ENCODE data around the gene DCUN1D2.
"Not testable (repeated sequence)": the region's sequence is repeated elsewhere in the genome, so short reads cannot be mapped to it uniquely, and the experiment has no call there.

The DCUN1D2 gene

DNA sequence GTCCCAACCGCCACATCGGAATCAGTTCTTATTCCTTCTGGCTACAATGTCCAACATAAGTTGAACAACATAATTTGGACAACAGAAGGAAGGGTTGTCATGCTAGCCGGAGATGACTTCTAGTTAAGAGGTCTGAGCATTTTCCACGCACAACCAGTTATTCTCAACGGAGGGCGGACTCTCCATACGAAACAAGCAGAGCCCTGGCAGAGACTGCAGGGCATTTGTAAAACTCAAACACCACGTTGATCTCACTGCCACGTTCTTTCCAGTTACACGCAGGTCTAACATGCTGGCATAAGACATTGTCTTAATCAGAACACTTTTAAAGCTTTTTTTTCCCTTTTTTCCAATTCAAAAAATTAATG, 38.3 kb upstream of the DCUN1D2 start:
- Mint-ChIP-seq H3K9me3 (no peaks in the 10 kb centered on the region), H3K4me3 (no peak overlapping the region), H3K27me3 (no peaks in the 10 kb centered on the region), H3K27ac (no peak overlapping the region), H3K4me1 (peaks cover 8% of the 10 kb centered on the region), H3K36me3 (peaks cover 36% of the 10 kb centered on the region)
- DNase-seq (ENCODE audit: low spot score in 2 of 2) (no peak), ATAC-seq (ENCODE audit: low read depth) (no peak)

DNA sequence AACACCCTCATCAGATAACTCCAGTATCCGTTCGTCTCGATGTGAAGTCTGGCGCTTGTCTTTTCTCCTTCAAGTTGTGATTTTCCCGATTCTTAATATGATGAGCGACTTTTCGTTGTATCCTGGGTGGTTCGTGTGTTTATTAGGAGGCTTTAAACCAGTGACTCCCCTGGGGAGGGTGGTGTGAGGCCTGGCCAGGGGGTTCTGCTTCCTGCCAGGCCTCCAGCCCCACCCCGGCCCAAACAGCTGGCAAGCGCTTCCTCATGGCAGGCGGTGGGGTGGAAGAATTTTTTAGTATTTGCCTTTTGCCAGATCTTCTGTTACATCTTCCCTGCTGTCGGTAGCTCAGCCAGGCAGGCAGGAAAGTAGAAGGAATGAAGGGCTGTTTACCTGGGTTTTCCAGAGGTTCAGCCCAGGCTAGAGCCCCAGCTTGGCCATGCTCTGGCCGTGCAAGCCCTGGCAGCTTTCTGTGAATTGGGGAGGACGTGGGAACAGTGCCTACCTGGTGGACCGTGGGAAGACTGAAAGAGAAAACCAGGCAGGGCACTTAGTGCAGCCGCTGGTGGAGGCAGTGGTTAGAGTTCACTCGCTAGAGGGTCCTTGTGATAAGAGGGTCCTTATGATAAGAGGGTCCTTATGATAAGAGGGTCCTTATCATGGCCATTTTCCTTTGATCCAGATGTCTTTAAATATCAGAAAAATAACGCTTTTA, 37.7 kb upstream of the DCUN1D2 start:
- no peak for DNase-seq (ENCODE audit: low spot score in 2 of 2)
- H3K27ac Mint-ChIP-seq = no peak overlapping the region
- H3K27me3 Mint-ChIP-seq = no peaks in the 10 kb centered on the region
- peaks cover 41% of the 10 kb centered on the region for H3K36me3 Mint-ChIP-seq
- H3K4me3 Mint-ChIP-seq = no peak overlapping the region
- peaks cover 8% of the 10 kb centered on the region for H3K4me1 Mint-ChIP-seq
- H3K9me3 Mint-ChIP-seq = no peaks in the 10 kb centered on the region
- no peak for ATAC-seq (ENCODE audit: low read depth)

DNA sequence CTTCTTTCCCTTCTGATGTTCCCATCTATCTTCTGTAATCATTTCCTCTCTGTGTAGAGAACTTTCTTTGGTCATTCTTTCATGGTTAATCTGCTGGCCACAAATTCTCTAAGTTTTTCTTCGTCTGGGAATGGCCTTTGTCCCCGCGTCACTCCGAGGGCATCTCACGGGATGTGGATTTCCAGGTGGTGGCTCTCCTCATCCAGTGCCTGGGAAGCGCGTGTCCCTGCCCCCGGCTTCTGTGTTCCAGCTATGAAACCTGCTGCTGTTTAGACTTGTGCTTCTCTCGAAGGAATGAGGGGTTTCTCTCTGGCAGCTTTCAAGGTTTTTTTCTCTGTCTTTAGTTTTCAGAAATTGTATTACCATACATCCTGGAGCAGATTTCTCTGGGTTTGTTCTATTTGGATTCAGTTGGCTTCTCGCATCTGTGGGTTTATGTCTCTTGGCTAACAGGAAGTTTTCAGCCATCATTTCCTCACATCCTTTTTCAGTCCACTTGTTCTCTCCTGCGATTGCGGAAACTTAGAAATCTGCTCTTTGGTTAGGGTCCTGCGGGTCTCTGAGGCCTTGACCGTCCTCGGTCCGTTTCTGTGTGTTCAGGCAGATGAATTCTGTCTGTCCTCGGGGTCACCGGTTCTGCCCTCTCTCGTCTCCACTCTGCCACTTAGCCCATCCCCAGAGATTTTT, 36.9 kb upstream of the DCUN1D2 start:
- no peaks in the 10 kb centered on the region for H3K9me3 Mint-ChIP-seq
- peaks cover 8% of the 10 kb centered on the region for H3K4me1 Mint-ChIP-seq
- H3K4me3 Mint-ChIP-seq = no peak overlapping the region
- no peak for ATAC-seq (ENCODE audit: low read depth)
- no peak overlapping the region for H3K27ac Mint-ChIP-seq
- H3K36me3 Mint-ChIP-seq = peaks cover 46% of the 10 kb centered on the region
- no peak for DNase-seq (ENCODE audit: low spot score in 2 of 2)
- H3K27me3 Mint-ChIP-seq = no peaks in the 10 kb centered on the region

DNA sequence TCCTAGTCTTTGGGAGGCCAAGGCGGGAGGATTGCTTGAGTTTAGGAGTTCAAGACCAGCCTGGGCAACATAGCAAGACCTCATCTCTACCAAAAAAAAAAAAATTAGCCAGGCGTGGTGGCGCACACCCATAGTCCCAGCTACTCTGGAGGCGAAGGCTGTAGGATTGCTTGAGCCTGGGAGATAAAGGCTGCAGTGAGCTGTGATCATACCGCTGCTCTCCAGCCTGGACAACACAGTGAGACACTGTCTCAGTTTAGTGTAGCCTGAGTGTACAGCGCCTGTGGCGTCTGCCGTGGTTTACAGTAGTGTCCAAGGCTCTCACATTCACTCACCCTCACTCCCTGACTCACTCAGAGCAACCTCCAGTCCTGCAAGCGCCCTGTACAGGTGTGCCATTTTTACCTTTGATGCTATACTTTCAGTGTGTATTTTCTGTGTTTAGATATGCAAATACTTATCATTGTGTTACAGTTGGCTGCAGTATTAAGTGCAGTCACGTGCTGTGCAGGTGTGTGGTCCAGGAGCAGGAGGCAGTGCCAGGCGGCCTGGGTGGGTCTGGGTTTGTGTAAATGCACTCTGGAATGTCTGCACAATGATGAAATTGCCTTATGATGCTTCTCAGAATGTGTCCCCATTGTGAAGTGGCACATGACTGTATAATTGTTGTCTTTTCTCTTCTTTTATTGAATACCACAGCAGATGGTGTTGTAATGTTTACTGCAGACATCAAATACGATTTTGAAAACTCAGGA, 36.1 kb upstream of the DCUN1D2 start:
- Mint-ChIP-seq H3K36me3 (peaks cover 47% of the 10 kb centered on the region), H3K9me3 (no peaks in the 10 kb centered on the region), H3K4me1 (peaks cover 8% of the 10 kb centered on the region), H3K27me3 (no peaks in the 10 kb centered on the region), H3K4me3 (no peak overlapping the region), H3K27ac (no peak overlapping the region)
- DNase-seq (ENCODE audit: low spot score in 2 of 2) (no peak), ATAC-seq (ENCODE audit: low read depth) (no peak)

DNA sequence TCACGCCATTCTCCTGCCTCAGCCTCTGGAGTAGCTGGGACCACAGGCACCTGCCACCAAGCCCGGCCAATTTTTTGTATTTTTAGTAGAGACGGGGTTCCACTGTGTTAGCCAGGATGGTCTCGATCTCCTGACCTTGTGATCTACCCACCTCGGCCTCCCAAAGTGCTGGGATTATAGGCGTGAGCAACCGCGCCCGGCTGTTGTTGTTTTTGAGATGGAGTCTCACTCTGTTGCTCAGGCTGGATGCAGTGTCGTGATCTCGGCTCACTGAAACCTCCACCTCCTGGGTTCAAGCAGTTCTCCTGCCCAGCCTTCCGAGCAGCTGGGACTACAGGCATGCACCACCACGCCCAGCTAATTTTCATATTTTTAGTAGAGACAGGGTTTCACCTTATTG, 31.9 kb upstream of the DCUN1D2 start:
- not testable (repeated sequence) for ATAC-seq (ENCODE audit: low read depth); H3K9me3 Mint-ChIP-seq; H3K27me3 Mint-ChIP-seq; H3K27ac Mint-ChIP-seq; H3K4me1 Mint-ChIP-seq; DNase-seq (ENCODE audit: low spot score in 2 of 2); H3K4me3 Mint-ChIP-seq
- peaks cover 39% of the 10 kb centered on the region for H3K36me3 Mint-ChIP-seq

DNA sequence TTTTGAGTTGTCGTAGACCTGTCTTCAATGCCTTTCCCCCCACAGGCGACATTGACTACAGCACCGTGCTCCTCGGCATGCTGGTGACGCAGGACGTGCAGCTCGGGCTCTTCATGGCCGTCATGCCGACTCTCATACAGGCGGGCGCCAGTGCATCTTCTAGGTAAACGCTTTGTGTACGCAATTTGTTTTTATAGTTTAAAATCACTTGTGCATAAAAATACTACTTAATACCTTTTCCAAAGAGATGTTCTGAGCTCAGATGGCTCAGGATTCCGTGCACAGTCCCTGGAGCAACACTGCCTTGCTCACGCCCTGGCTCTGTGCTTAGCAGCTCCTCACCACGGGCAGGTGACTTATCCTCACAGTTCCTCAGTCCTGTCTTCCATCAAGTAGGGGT, 30.1 kb upstream of the DCUN1D2 start:
- Mint-ChIP-seq H3K4me3 (no peak overlapping the region), H3K9me3 (no peaks in the 10 kb centered on the region), H3K4me1 (no peaks in the 10 kb centered on the region), H3K27ac (no peak overlapping the region), H3K36me3 (peaks cover 35% of the 10 kb centered on the region), H3K27me3 (no peaks in the 10 kb centered on the region)
- DNase-seq (ENCODE audit: low spot score in 2 of 2) (no peak), ATAC-seq (ENCODE audit: low read depth) (no peak)

DNA sequence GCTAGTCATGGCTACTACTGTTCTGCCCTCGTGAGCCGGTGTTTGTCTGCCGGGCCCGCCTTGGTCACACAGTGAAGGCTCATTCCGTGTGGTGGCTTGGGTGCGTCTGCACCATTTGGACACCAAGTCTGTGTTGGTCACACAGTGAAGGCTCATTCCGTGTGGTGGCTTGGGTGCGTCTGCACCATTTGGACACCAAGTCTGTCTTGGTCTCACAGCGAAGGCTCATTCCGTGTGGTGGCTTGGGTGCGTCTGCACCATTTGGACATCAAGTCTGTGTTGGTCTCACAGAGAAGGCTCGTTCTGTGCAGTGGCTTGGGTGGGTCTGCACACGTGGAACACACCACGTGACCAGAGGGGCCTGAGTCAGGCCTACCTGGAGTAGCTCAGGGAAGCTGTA, 29.0 kb upstream of the DCUN1D2 start:
- DNase-seq (ENCODE audit: low spot score in 2 of 2) = no peak
- H3K27ac Mint-ChIP-seq = no peak overlapping the region
- H3K4me1 Mint-ChIP-seq = no peaks in the 10 kb centered on the region
- no peak for ATAC-seq (ENCODE audit: low read depth)
- no peaks in the 10 kb centered on the region for H3K9me3 Mint-ChIP-seq
- H3K36me3 Mint-ChIP-seq = peaks cover 32% of the 10 kb centered on the region
- no peak overlapping the region for H3K4me3 Mint-ChIP-seq
- H3K27me3 Mint-ChIP-seq = no peaks in the 10 kb centered on the region

DNA sequence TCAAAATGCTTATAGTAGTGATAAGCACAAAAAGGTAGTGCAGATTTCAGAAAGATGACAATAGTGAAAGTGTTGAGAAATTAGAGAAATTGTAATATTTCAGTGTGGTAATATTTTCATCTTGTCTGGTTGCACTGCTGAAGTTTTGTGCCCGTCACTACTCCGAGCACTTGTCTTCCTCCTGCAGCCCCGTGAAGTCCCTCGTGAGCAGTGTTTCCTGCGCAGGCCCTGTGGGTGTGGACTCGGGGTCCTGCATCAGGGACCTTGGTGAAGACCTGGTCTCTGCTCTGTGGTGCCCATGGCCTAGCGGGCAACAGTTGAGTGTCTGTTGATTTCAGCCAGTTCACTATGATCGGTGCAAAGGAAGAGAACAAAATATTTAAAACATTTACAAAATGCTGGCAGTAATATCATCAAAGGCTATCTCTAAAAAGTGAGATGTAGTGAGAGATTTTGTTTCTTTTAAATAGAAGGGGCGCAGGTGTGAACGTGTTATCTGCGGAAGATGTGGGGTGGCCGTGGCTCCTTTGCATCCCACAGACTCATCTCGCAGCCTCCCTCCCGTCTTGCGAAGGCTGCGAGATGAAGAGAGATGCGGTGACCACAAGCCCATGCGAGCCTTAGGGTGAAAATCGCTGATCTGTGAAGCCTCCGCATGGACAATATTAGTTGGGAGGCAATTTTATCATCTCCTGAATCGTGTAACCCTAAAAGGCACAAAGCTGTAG, 27.7 kb upstream of the DCUN1D2 start:
- DNase-seq (ENCODE audit: low spot score in 2 of 2) (no peak), ATAC-seq (ENCODE audit: low read depth) (no peak)
- Mint-ChIP-seq H3K27me3 (no peaks in the 10 kb centered on the region), H3K4me3 (no peak overlapping the region), H3K36me3 (peaks cover 23% of the 10 kb centered on the region), H3K9me3 (no peaks in the 10 kb centered on the region), H3K4me1 (no peaks in the 10 kb centered on the region), H3K27ac (no peak overlapping the region)

DNA sequence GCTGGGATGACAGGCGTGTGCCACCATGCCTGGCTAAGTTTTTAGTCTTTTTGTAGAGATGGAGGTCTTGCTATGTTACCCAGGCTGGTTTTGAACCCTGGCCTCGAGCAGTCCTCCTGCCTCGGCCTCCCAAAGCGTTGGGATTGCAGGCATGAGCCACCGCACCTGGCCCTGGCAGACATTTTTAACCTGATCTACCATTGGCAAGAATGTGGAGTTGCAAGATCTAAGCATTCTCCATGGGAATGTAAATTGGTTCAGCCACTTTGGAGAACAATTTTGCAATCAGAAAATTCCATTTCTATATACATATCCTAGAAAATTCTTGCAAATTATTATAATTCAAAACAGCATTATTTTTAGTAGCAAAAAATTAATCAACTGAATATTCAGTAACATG, 24.3 kb upstream of the DCUN1D2 start:
- H3K27me3 Mint-ChIP-seq = no peaks in the 10 kb centered on the region
- no peak for DNase-seq (ENCODE audit: low spot score in 2 of 2)
- ATAC-seq (ENCODE audit: low read depth) = no peak
- H3K27ac Mint-ChIP-seq = no peak overlapping the region
- H3K4me3 Mint-ChIP-seq = no peak overlapping the region
- peaks cover 20% of the 10 kb centered on the region for H3K36me3 Mint-ChIP-seq
- H3K4me1 Mint-ChIP-seq = no peaks in the 10 kb centered on the region
- no peaks in the 10 kb centered on the region for H3K9me3 Mint-ChIP-seq

DNA sequence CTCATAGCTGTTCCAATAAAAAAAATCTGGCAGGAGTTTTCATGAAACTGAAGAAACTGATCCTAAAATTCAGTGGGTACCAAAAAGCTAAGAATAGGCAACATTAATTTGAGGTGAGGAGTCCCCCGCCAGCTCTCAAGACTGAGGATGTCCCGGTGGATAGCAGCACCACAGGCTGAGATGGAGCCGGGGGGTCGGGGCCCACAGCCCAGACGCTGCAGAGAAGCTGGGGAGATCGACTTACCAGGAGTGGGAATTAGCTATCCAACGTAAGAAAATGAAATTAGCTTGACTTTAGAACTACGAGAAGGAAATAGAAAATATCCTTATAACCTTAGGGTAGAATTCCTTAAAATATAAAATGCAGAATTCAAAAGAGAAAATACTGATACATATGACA, 23.2 kb upstream of the DCUN1D2 start:
- Mint-ChIP-seq H3K27ac (no peak overlapping the region), H3K4me1 (no peaks in the 10 kb centered on the region), H3K4me3 (no peak overlapping the region), H3K27me3 (no peaks in the 10 kb centered on the region), H3K36me3 (peaks cover 25% of the 10 kb centered on the region), H3K9me3 (no peaks in the 10 kb centered on the region)
- DNase-seq (ENCODE audit: low spot score in 2 of 2) = no peak
- no peak for ATAC-seq (ENCODE audit: low read depth)

DNA sequence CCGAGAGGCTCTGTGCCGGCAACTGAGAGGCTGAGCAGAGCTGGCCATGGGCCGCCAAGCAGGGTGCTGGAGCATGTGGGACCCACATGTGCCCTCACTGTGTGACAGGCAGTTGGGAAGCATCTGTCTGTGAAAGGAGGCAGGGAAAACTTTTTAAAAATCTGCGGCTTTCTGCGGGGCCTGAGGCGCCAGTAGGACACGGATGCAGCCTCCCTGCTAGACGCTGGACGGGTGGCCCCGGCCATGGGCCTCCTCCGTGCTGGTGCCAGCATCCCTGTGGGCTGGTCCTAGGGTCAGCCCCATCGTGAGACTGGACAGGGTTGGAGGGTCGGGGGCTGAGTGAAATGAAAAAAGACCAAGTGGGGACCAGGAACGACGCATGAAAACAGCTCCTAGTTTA, 20.9 kb upstream of the DCUN1D2 start:
- peaks cover 3% of the 10 kb centered on the region for H3K4me1 Mint-ChIP-seq
- H3K27me3 Mint-ChIP-seq = no peaks in the 10 kb centered on the region
- ATAC-seq (ENCODE audit: low read depth) = no peak
- no peak overlapping the region for H3K27ac Mint-ChIP-seq
- no peak overlapping the region for H3K4me3 Mint-ChIP-seq
- H3K9me3 Mint-ChIP-seq = no peaks in the 10 kb centered on the region
- H3K36me3 Mint-ChIP-seq = peaks cover 32% of the 10 kb centered on the region
- no peak for DNase-seq (ENCODE audit: low spot score in 2 of 2)

DNA sequence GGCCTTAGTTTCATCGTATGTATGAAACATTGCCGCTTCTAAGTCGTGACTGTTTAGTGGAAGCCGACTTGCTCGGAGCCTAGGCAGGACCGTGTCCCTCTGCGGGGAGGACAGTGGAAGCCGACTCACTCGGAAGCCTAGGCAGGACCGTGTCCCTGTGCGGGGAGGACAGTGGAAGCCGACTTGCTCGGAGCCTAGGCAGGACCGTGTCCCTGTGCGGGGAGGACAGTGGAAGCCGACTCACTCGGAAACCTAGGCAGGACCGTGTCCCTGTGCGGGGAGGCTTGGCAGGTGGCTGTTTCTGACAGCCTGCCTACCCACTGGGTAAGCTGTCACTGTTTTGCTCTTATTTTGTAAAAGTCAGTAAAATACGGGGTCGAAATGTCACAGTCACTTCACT, 20.4 kb upstream of the DCUN1D2 start:
- H3K27me3 Mint-ChIP-seq = no peaks in the 10 kb centered on the region
- no peaks in the 10 kb centered on the region for H3K9me3 Mint-ChIP-seq
- H3K36me3 Mint-ChIP-seq = peaks cover 30% of the 10 kb centered on the region
- H3K27ac Mint-ChIP-seq = no peak overlapping the region
- ATAC-seq (ENCODE audit: low read depth) (no peak), DNase-seq (ENCODE audit: low spot score in 2 of 2) (no peak)
- H3K4me1 Mint-ChIP-seq = peaks cover 4% of the 10 kb centered on the region
- no peak overlapping the region for H3K4me3 Mint-ChIP-seq

DNA sequence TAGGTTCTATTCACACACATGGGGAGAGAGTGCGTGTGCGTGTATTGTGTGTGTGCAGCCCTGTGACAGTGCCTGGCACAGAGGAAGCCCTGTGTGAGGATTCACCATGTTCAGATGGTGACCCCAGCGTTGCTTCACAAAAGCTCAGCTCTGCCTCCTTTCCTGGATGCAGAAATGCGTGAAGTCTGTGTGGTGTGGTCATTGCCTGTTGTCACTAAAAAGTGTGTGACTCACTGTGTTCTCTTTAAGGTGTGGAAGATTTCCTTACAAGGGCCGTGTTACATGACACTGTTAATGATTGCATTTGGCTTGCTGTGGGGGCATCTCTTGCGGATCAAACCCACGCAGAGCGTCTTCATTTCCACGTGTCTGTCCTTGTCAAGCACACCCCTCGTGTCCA, 19.5 kb upstream of the DCUN1D2 start:
- no peak for ATAC-seq (ENCODE audit: low read depth)
- H3K4me3 Mint-ChIP-seq = no peak overlapping the region
- peak overlapping the region; percentile 25 for H3K27ac Mint-ChIP-seq
- peaks cover 34% of the 10 kb centered on the region for H3K36me3 Mint-ChIP-seq
- H3K4me1 Mint-ChIP-seq = peaks cover 4% of the 10 kb centered on the region
- H3K9me3 Mint-ChIP-seq = no peaks in the 10 kb centered on the region
- no peak for DNase-seq (ENCODE audit: low spot score in 2 of 2)
- no peaks in the 10 kb centered on the region for H3K27me3 Mint-ChIP-seq
